Measurements from ENCODE around the gene HSD17B12. TPM values are rescaled to one million over a fixed set of nuclear protein-coding genes. Genes with fewer than 3 reads are reported as not detected.

HSD17B12 gene
- total and polyA plus RNA-seq, 2 experiments from 2014 or later, result 83.2 to 137 TPM

DNA sequence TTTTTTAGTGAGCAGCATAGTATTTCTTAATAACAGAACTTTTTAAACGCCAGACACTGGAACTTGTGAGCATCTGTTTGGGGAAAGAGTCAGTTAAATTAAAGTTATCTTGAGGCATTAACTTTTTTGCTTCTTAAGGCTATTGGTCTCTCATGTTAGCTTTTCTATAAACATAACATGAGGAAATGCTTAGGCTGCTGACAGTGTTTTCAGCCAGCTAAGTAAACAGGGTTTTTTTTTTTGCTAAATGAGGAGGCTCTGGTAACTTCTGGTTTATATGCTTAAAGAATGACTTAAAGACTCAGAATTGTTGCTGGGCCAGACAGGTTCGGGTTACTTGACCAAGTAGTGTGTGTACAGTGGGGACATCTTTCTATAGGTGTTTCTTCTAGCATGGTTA is 104.3 kb downstream of the HSD17B12 start:
- DNase-seq (ENCODE audit: low spot score), result no peak
- no peak overlapping the region for H3K4me3 ChIP-seq

DNA sequence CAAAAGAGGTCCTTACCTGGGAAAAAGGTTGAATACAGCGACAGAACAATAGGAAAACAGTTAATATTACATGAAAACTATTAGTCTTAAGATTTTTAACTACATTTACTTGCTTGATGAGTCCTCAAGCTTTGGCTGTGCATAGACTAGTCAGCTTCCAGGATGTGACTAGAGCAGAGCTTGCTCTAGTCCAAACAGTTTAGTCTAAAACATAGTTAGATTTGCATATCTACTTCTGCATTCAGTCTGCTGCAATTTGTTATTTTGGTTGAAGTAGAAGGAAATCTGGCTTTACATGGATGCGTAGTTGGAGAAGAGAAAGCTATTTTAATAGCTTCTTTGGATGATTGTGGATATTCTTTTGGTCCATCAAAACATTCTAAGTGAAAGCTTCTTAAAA is 104.8 kb downstream of the HSD17B12 start:
- no peaks in the 10 kb centered on the region for H4K20me1 ChIP-seq (ENCODE audit: insufficient read depth, poor library complexity, severe bottlenecking)
- no peaks in the 10 kb centered on the region for H3K4me1 ChIP-seq (ENCODE audit: insufficient read depth)
- H3K9me3 ChIP-seq (ENCODE audit: low read depth), result peaks cover 6% of the 10 kb centered on the region
- 95% methylated on average over 2 of the region's 2 CpGs for WGBS (ENCODE audit: low lambda C conversion rate, missing lambda C conversion rate)
- no peak overlapping the region for H3K4me2 ChIP-seq
- DNase-seq (ENCODE audit: low spot score), result no peak
- no peak overlapping the region for H3K4me3 ChIP-seq
- TF ChIP-seq EZH2phosphoT487 (IDR thresholded peaks at IDR 0.05; ENCODE audit: low read depth, severe bottlenecking, unreplicated experiment) (no peak), EZH2 (IDR thresholded peaks at IDR 0.05; ENCODE audit: borderline replicate concordance) (no peak)
- TF ChIP-seq, protein P1, sequence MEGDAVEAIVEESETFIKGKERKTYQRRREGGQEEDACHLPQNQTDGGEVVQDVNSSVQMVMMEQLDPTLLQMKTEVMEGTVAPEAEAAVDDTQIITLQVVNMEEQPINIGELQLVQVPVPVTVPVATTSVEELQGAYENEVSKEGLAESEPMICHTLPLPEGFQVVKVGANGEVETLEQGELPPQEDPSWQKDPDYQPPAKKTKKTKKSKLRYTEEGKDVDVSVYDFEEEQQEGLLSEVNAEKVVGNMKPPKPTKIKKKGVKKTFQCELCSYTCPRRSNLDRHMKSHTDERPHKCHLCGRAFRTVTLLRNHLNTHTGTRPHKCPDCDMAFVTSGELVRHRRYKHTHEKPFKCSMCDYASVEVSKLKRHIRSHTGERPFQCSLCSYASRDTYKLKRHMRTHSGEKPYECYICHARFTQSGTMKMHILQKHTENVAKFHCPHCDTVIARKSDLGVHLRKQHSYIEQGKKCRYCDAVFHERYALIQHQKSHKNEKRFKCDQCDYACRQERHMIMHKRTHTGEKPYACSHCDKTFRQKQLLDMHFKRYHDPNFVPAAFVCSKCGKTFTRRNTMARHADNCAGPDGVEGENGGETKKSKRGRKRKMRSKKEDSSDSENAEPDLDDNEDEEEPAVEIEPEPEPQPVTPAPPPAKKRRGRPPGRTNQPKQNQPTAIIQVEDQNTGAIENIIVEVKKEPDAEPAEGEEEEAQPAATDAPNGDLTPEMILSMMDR (IDR thresholded peaks at IDR 0.05; ENCODE audit: poor library complexity), result no peak
- peaks cover 9% of the 10 kb centered on the region for H3K79me2 ChIP-seq
- H2AFZ ChIP-seq, result no peak overlapping the region
- H3K36me3 ChIP-seq (replicated peaks; ENCODE audit: insufficient read depth, low read depth), result no peaks in the 10 kb centered on the region
- H3K27me3 ChIP-seq, result no peaks in the 10 kb centered on the region
- H3K27ac ChIP-seq, result no peak overlapping the region
- H3K9me2 ChIP-seq (replicated peaks; ENCODE audit: insufficient read depth), result no peaks in the 10 kb centered on the region

More for the DNA sequence above, 104.3 kb downstream of the HSD17B12 start:
- no peaks in the 10 kb centered on the region for H4K20me1 ChIP-seq (ENCODE audit: insufficient read depth, poor library complexity, severe bottlenecking)
- no peak overlapping the region for H3K27ac ChIP-seq
- H3K9me2 ChIP-seq (replicated peaks; ENCODE audit: insufficient read depth), result no peaks in the 10 kb centered on the region
- peaks cover 9% of the 10 kb centered on the region for H3K79me2 ChIP-seq
- H3K4me2 ChIP-seq, result no peak overlapping the region
- H3K27me3 ChIP-seq, result no peaks in the 10 kb centered on the region
- H3K4me1 ChIP-seq (ENCODE audit: insufficient read depth), result no peaks in the 10 kb centered on the region
- H3K9me3 ChIP-seq (ENCODE audit: low read depth), result peaks cover 6% of the 10 kb centered on the region
- H3K36me3 ChIP-seq (replicated peaks; ENCODE audit: insufficient read depth, low read depth), result no peaks in the 10 kb centered on the region
- TF ChIP-seq, protein P1 (IDR thresholded peaks at IDR 0.05; ENCODE audit: poor library complexity), result no peak
- TF ChIP-seq EZH2phosphoT487 (IDR thresholded peaks at IDR 0.05; ENCODE audit: low read depth, severe bottlenecking, unreplicated experiment), result no peak
- no peak for TF ChIP-seq EZH2 (IDR thresholded peaks at IDR 0.05; ENCODE audit: borderline replicate concordance)
- WGBS (ENCODE audit: low lambda C conversion rate, missing lambda C conversion rate), result 89% methylated on average over 2 of the region's 2 CpGs
- H2AFZ ChIP-seq, result no peak overlapping the region

DNA sequence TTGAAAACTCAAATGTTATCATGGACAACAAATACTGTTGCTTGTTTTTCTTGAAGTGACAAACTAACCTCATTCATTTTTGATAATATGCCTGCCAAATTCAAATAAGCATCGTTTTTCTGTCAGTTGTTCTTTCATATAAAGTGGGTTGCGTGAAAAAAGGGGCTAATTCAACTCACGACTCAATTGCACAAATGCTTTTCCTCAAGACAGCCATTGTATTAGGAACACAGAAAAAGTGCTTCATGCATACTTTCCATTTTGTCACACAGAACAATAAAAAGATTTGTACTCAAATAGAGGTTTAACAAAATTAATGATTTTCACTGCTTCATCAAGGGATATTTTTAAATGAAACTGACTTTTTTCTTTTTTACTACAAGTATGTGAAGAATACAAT is 105.5 kb downstream of the HSD17B12 start:
- TF ChIP-seq, protein P1 (IDR thresholded peaks at IDR 0.05; ENCODE audit: poor library complexity), result no peak
- TF ChIP-seq EZH2 (IDR thresholded peaks at IDR 0.05; ENCODE audit: borderline replicate concordance) (no peak), EZH2phosphoT487 (IDR thresholded peaks at IDR 0.05; ENCODE audit: low read depth, severe bottlenecking, unreplicated experiment) (no peak)
- Histone ChIP-seq H3K27me3 (no peaks in the 10 kb centered on the region), H2AFZ (no peak overlapping the region), H3K79me2 (peaks cover 12% of the 10 kb centered on the region), H3K27ac (no peak overlapping the region), H3K9me3 (ENCODE audit: low read depth) (peaks cover 6% of the 10 kb centered on the region), H3K36me3 (replicated peaks; ENCODE audit: insufficient read depth, low read depth) (no peaks in the 10 kb centered on the region), H3K4me1 (ENCODE audit: insufficient read depth) (no peaks in the 10 kb centered on the region), H3K4me3 (no peak overlapping the region), H3K4me2 (no peak overlapping the region), H4K20me1 (ENCODE audit: insufficient read depth, poor library complexity, severe bottlenecking) (no peaks in the 10 kb centered on the region), H3K9me2 (replicated peaks; ENCODE audit: insufficient read depth) (no peaks in the 10 kb centered on the region)
- no peak for DNase-seq (ENCODE audit: low spot score)
- 89% methylated on average over 3 of the region's 3 CpGs for WGBS (ENCODE audit: low lambda C conversion rate, missing lambda C conversion rate)

DNA sequence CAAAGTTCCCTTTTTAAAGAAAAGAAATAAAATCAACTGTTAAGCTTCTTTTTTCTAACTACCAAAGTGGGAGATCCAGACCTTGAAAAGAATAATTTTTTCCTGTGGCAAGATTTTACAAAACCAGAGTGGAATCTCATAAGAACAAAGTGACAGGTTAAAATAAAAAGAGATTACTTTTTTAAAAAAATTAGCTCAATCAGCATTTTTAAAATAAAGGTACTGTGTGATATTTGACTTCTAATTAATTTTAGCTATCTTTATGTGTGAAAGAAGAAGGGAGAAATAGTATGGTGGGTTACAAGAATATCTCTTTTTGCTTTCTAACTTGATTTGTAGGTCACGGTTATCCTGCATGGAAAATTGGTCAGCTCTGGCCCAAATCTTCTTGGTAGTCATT is 107.3 kb downstream of the HSD17B12 start:
- DNase-seq (ENCODE audit: low spot score), result no peak

More for the DNA sequence above, 107.3 kb downstream of the HSD17B12 start:
- Histone ChIP-seq H3K9me2 (replicated peaks; ENCODE audit: insufficient read depth) (no peaks in the 10 kb centered on the region), H3K27ac (peak overlapping the region; percentile 30), H3K79me2 (peaks cover 21% of the 10 kb centered on the region), H3K4me1 (ENCODE audit: insufficient read depth) (no peaks in the 10 kb centered on the region), H3K36me3 (replicated peaks; ENCODE audit: insufficient read depth, low read depth) (no peaks in the 10 kb centered on the region), H3K4me3 (no peak overlapping the region), H3K27me3 (no peaks in the 10 kb centered on the region), H3K9me3 (ENCODE audit: low read depth) (peaks cover 6% of the 10 kb centered on the region), H3K4me2 (peak overlapping the region; percentile 30), H2AFZ (no peak overlapping the region), H4K20me1 (ENCODE audit: insufficient read depth, poor library complexity, severe bottlenecking) (no peaks in the 10 kb centered on the region)
- TF ChIP-seq EZH2 (IDR thresholded peaks at IDR 0.05; ENCODE audit: borderline replicate concordance) (no peak), EZH2phosphoT487 (IDR thresholded peaks at IDR 0.05; ENCODE audit: low read depth, severe bottlenecking, unreplicated experiment) (no peak)
- TF ChIP-seq, protein P1 (IDR thresholded peaks at IDR 0.05; ENCODE audit: poor library complexity), result no peak
- 79% methylated on average over 1 of the region's 1 CpG for WGBS (ENCODE audit: low lambda C conversion rate, missing lambda C conversion rate)
